Measurements from ENCODE around the gene COL4A5.

Gene COL4A5

GRCh38 chrX:108426262-108426661 lies 13.4 kb upstream of the COL4A5 start:
- no peaks in the 10 kb centered on the region for H3K4me1 ChIP-seq
- no peak overlapping the region for H3K4me3 ChIP-seq (ENCODE audit: low read depth, low read length)
- H3K27me3 ChIP-seq, result no peaks in the 10 kb centered on the region
- TF ChIP-seq CTCF (IDR thresholded peaks at IDR 0.05; ENCODE audit: low read depth, low read length), result no peak
- no peaks in the 10 kb centered on the region for H3K9me3 ChIP-seq
- DNase-seq, result no peak
- no peaks in the 10 kb centered on the region for H3K36me3 ChIP-seq

- H3K4me3 ChIP-seq (ENCODE audit: low read depth, low read length), result no peak overlapping the region
- H3K27me3 ChIP-seq, result no peaks in the 10 kb centered on the region; the same call in 1 of the 2 replicates
- H3K4me1 ChIP-seq, result no peaks in the 10 kb centered on the region
- H3K36me3 ChIP-seq, result no peaks in the 10 kb centered on the region
- no peak for TF ChIP-seq CTCF (IDR thresholded peaks at IDR 0.05; ENCODE audit: low read depth, low read length)
- H3K9me3 ChIP-seq, result no peaks in the 10 kb centered on the region
- DNase-seq, result no peak
These were observed 4.4 kb upstream of the COL4A5 start for GRCh38 chrX:108435261-108435660.

- Histone ChIP-seq H3K36me3 (no peaks in the 10 kb centered on the region), H3K9me3 (no peaks in the 10 kb centered on the region), H3K4me3 (ENCODE audit: low read depth, low read length) (no peak overlapping the region), H3K4me1 (no peaks in the 10 kb centered on the region), H3K27me3 (no peaks in the 10 kb centered on the region; the same call in 1 of the 2 replicates)
- no peak for TF ChIP-seq CTCF (IDR thresholded peaks at IDR 0.05; ENCODE audit: low read depth, low read length)
- DNase-seq, result no peak
These were observed 2.1 kb upstream of the COL4A5 start for GRCh38 chrX:108437349-108438109.

- DNase-seq, result no peak
- H3K4me3 ChIP-seq (ENCODE audit: low read depth, low read length), result no peak within 1 kb of the TSS
These were observed 1.5 kb upstream of the COL4A5 start, which contains the start of gene COL4A6 for GRCh38 chrX:108438110-108438623. Gene COL4A6, minus strand, starts transcription at chrX:108438422. Its CDS starts 226 bp downstream, at chrX:108438196.

GRCh38 chrX:108439961-108440696 lies 491 bp downstream of the COL4A5 start:
- no peaks in the 10 kb centered on the region for H3K4me1 ChIP-seq
- no peaks in the 10 kb centered on the region for H3K9me3 ChIP-seq
- peak overlapping the region; percentile 24 for H3K4me3 ChIP-seq (ENCODE audit: low read depth, low read length)
- no peak for DNase-seq
- no peak for TF ChIP-seq CTCF (IDR thresholded peaks at IDR 0.05; ENCODE audit: low read depth, low read length)
- H3K27me3 ChIP-seq, result no peaks in the 10 kb centered on the region; the same call in 1 of the 2 replicates
- no peaks in the 10 kb centered on the region for H3K36me3 ChIP-seq

More at GRCh38 chrX:108438110-108438623, 1.5 kb upstream of the COL4A5 start, which contains the start of gene COL4A6:
- H3K9me3 ChIP-seq, result no peaks in the 10 kb centered on the region
- no peaks in the 10 kb centered on the region; the same call in 1 of the 2 replicates for H3K27me3 ChIP-seq
- no peaks in the 10 kb centered on the region for H3K36me3 ChIP-seq
- H3K4me1 ChIP-seq, result no peaks in the 10 kb centered on the region
- TF ChIP-seq CTCF (IDR thresholded peaks at IDR 0.05; ENCODE audit: low read depth, low read length), result no peak

All from BE2C (cell line).